SK-N-SH treated with all-trans-retinoic acid at 6 μM for 48 hours (cell line): Measurements from ENCODE around the gene ITM2B.

Experiments used
- ATAC-seq: fragments of 200-7000 bp; cut with Tn5 transposase; 3 replicates; pipeline ENCODE4 v1.9.1; 2020; ENCODE audit warnings: mild to moderate bottlenecking, moderate library complexity
- ARNTL ChIP-seq: fragments of 450-650 bp; formaldehyde crosslinking; IDR thresholded peaks from 2 replicates; pipeline ENCODE4 v1.5.0; 2020; ENCODE audit warnings: low read depth, mild to moderate bottlenecking, moderate library complexity, borderline replicate concordance
- BACH2 ChIP-seq: fragments of 250-450 bp; sonication (Bioruptor Pico); IDR thresholded peaks from 2 replicates; pipeline ENCODE4 v1.9.0; 2021; ENCODE audit warnings: mild to moderate bottlenecking, borderline replicate concordance
- CSDC2 ChIP-seq: fragments of 250-450 bp; sonication (Bioruptor Pico); IDR thresholded peaks from 2 replicates; pipeline ENCODE4 v1.5.0; 2020; ENCODE audit warnings: mild to moderate bottlenecking, moderate library complexity
- ESRRG ChIP-seq: fragments of 250-450 bp; sonication (Bioruptor Pico); IDR thresholded peaks from 2 replicates; pipeline ENCODE4 v1.6.1; 2021; ENCODE audit warnings: mild to moderate bottlenecking
- GLIS3 ChIP-seq: fragments of 250-450 bp; sonication (Bioruptor Pico); IDR thresholded peaks from 2 replicates; pipeline ENCODE4 v1.5.0; 2020; ENCODE audit warnings: mild to moderate bottlenecking, moderate library complexity
- ISL1 ChIP-seq: fragments of 250-450 bp; sonication (Bioruptor Pico); IDR thresholded peaks from 2 replicates; pipeline ENCODE4 v2.1.2; 2022; ENCODE audit warnings: mild to moderate bottlenecking, moderate library complexity
- OSR1 ChIP-seq: fragments of 250-450 bp; sonication (Bioruptor Pico); IDR thresholded peaks from 2 replicates; pipeline ENCODE4 v1.8.0; 2022; ENCODE audit warnings: moderate library complexity, mild to moderate bottlenecking, inconsistent platforms
- PPARA ChIP-seq: fragments of 250-450 bp; sonication (Bioruptor Pico); IDR thresholded peaks from 2 replicates; pipeline ENCODE4 v1.5.0; 2020; ENCODE audit warnings: mild to moderate bottlenecking, borderline replicate concordance
- RARB ChIP-seq: fragments of 250-450 bp; sonication (Bioruptor Pico); IDR thresholded peaks from 2 replicates; pipeline ENCODE4 v1.8.0; 2021; ENCODE audit warnings: mild to moderate bottlenecking, moderate library complexity
- SNAI2 ChIP-seq: fragments of 250-450 bp; sonication (Bioruptor Pico); IDR thresholded peaks from 2 replicates; pipeline ENCODE4 v1.5.0; 2020; ENCODE audit warnings: mild to moderate bottlenecking, moderate library complexity
- TOX ChIP-seq: fragments of 250-450 bp; sonication (Bioruptor Pico); IDR thresholded peaks from 2 replicates; pipeline ENCODE4 v1.8.0; 2021; ENCODE audit warnings: mild to moderate bottlenecking, moderate library complexity, borderline replicate concordance
- ZC3H10 ChIP-seq: fragments of 250-450 bp; sonication (Bioruptor Pico); IDR thresholded peaks from 2 replicates; pipeline ENCODE4 v1.5.1; 2021; ENCODE audit warnings: mild to moderate bottlenecking, moderate library complexity
- ZFP3 ChIP-seq: fragments of 250-450 bp; sonication (Bioruptor Pico); IDR thresholded peaks from 2 replicates; pipeline ENCODE4 v1.5.0; 2020; ENCODE audit warnings: mild to moderate bottlenecking, moderate library complexity
- ZNF565 ChIP-seq: fragments of 450-650 bp; formaldehyde crosslinking; conservative IDR thresholded peaks from 2 replicates; pipeline ENCODE4 v1.5.0; 2020; ENCODE audit warnings: low read depth, mild to moderate bottlenecking, moderate library complexity
- ZNF70 ChIP-seq: fragments of 450-650 bp; formaldehyde crosslinking; IDR thresholded peaks from 2 replicates; pipeline ENCODE4 v1.5.0; 2020; ENCODE audit warnings: mild to moderate bottlenecking, moderate library complexity
- ZNF8 ChIP-seq: fragments of 450-650 bp; formaldehyde crosslinking; IDR thresholded peaks from 2 replicates; pipeline ENCODE4 v1.5.0; 2020; ENCODE audit warnings: mild to moderate bottlenecking, moderate library complexity
- TF ChIP-seq, protein P1 (sequence below): fragments of 250-450 bp; sonication (Bioruptor Pico); IDR thresholded peaks from 2 replicates; pipeline ENCODE4 v1.5.0; 2020; ENCODE audit warnings: mild to moderate bottlenecking, moderate library complexity
- TF ChIP-seq, protein P2 (sequence below): fragments of 250-450 bp; sonication (Bioruptor Pico); IDR thresholded peaks from 2 replicates; pipeline ENCODE4 v1.8.0; 2021; ENCODE audit warnings: low read depth, mild to moderate bottlenecking, moderate library complexity, borderline replicate concordance
- TF ChIP-seq, protein P3 (sequence below): fragments of 250-450 bp; sonication (Bioruptor Pico); IDR thresholded peaks from 2 replicates; pipeline ENCODE4 v1.8.0; 2020; ENCODE audit warnings: mild to moderate bottlenecking, moderate library complexity, borderline replicate concordance
- TF ChIP-seq, protein P4 (sequence below): fragments of 250-450 bp; sonication (Bioruptor Pico); IDR thresholded peaks from 2 replicates; pipeline ENCODE4 v1.5.1; 2020; ENCODE audit warnings: low read depth, mild to moderate bottlenecking, moderate library complexity
- TF ChIP-seq, protein P5 (sequence below): fragments of 250-450 bp; sonication (Bioruptor Pico); IDR thresholded peaks from 2 replicates; pipeline ENCODE4 v1.5.1; 2021; ENCODE audit warnings: mild to moderate bottlenecking, moderate library complexity

The ITM2B gene

DNA sequence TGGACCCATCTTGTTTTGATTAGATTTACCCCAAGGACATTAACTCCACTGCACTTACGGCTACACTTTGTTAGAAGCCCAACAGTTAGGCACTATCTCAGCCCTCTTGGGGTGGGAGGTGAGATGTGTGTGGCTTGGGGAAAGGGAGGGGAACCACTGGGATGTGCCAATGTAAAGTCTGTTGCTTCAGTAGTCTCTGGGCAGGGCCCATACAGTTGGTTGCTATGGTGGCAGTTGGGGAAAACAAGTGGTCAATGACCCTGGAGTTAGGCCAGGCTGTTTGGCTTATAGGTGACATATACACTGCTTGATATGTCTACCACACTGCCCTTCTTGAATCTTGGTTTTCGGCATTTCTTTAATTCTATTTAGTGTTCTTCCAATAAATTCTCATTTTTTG is 61.6 kb downstream of the ITM2B start:
- ATAC-seq: no peak
- TF ChIP-seq RARB: no peak
- TF ChIP-seq, protein P1, sequence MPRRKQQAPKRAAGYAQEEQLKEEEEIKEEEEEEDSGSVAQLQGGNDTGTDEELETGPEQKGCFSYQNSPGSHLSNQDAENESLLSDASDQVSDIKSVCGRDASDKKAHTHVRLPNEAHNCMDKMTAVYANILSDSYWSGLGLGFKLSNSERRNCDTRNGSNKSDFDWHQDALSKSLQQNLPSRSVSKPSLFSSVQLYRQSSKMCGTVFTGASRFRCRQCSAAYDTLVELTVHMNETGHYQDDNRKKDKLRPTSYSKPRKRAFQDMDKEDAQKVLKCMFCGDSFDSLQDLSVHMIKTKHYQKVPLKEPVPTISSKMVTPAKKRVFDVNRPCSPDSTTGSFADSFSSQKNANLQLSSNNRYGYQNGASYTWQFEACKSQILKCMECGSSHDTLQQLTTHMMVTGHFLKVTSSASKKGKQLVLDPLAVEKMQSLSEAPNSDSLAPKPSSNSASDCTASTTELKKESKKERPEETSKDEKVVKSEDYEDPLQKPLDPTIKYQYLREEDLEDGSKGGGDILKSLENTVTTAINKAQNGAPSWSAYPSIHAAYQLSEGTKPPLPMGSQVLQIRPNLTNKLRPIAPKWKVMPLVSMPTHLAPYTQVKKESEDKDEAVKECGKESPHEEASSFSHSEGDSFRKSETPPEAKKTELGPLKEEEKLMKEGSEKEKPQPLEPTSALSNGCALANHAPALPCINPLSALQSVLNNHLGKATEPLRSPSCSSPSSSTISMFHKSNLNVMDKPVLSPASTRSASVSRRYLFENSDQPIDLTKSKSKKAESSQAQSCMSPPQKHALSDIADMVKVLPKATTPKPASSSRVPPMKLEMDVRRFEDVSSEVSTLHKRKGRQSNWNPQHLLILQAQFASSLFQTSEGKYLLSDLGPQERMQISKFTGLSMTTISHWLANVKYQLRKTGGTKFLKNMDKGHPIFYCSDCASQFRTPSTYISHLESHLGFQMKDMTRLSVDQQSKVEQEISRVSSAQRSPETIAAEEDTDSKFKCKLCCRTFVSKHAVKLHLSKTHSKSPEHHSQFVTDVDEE (CRISPR knock-in tag): no peak
- no peak for TF ChIP-seq SNAI2
- TF ChIP-seq ESRRG (CRISPR knock-in tag): no peak
- no peak for TF ChIP-seq PPARA (CRISPR knock-in tag)
- no peak for TF ChIP-seq ZC3H10 (CRISPR knock-in tag)
- TF ChIP-seq OSR1: no peak
- no peak for TF ChIP-seq TOX
- no peak for TF ChIP-seq BACH2 (CRISPR knock-in tag)
- TF ChIP-seq ZNF565 (CRISPR knock-in tag): no peak
- TF ChIP-seq, protein P2, sequence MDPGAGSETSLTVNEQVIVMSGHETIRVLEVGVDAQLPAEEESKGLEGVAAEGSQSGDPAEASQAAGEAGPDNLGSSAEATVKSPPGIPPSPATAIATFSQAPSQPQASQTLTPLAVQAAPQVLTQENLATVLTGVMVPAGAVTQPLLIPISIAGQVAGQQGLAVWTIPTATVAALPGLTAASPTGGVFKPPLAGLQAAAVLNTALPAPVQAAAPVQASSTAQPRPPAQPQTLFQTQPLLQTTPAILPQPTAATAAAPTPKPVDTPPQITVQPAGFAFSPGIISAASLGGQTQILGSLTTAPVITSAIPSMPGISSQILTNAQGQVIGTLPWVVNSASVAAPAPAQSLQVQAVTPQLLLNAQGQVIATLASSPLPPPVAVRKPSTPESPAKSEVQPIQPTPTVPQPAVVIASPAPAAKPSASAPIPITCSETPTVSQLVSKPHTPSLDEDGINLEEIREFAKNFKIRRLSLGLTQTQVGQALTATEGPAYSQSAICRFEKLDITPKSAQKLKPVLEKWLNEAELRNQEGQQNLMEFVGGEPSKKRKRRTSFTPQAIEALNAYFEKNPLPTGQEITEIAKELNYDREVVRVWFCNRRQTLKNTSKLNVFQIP (CRISPR knock-in tag): no peak
- no peak for TF ChIP-seq ZFP3 (CRISPR knock-in tag)
- TF ChIP-seq ZNF8 (CRISPR knock-in tag): no peak
- no peak for TF ChIP-seq ISL1
- TF ChIP-seq GLIS3 (CRISPR knock-in tag): no peak
- TF ChIP-seq, protein P3, sequence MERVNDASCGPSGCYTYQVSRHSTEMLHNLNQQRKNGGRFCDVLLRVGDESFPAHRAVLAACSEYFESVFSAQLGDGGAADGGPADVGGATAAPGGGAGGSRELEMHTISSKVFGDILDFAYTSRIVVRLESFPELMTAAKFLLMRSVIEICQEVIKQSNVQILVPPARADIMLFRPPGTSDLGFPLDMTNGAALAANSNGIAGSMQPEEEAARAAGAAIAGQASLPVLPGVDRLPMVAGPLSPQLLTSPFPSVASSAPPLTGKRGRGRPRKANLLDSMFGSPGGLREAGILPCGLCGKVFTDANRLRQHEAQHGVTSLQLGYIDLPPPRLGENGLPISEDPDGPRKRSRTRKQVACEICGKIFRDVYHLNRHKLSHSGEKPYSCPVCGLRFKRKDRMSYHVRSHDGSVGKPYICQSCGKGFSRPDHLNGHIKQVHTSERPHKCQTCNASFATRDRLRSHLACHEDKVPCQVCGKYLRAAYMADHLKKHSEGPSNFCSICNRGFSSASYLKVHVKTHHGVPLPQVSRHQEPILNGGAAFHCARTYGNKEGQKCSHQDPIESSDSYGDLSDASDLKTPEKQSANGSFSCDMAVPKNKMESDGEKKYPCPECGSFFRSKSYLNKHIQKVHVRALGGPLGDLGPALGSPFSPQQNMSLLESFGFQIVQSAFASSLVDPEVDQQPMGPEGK (CRISPR knock-in tag): no peak
- no peak for TF ChIP-seq ARNTL (CRISPR knock-in tag)
- no peak for TF ChIP-seq CSDC2 (CRISPR knock-in tag)
- TF ChIP-seq ZNF70 (CRISPR knock-in tag): no peak

DNA sequence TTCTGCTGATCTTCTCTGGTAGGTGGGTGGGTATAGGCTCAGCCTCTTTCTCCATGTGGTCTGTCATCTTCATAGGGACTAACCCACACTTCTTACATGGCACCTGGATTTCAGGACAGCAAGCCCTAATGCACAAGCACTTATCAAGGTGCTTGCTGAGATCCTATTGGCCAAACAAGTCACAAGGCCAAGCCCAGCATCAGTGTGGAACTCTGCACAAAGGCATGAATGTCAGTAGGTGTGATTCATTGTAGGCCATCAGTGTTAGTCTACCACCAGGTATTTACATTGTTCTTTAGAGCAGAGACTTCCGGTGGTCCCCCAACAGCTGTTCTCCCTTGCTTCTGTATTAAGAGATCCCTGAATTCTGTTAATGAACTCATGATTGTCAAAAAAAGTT is 62.3 kb downstream of the ITM2B start:
- TF ChIP-seq ZNF565 (CRISPR knock-in tag) (no peak), ZNF70 (CRISPR knock-in tag) (no peak), CSDC2 (CRISPR knock-in tag) (no peak), BACH2 (CRISPR knock-in tag) (no peak), PPARA (CRISPR knock-in tag) (no peak), ZC3H10 (CRISPR knock-in tag) (no peak), ZNF8 (CRISPR knock-in tag) (no peak), RARB (no peak), ZFP3 (CRISPR knock-in tag) (no peak), GLIS3 (CRISPR knock-in tag) (no peak)
- TF ChIP-seq, protein P2 (CRISPR knock-in tag): no peak
- TF ChIP-seq, protein P1 (CRISPR knock-in tag): no peak
- TF ChIP-seq, protein P4, sequence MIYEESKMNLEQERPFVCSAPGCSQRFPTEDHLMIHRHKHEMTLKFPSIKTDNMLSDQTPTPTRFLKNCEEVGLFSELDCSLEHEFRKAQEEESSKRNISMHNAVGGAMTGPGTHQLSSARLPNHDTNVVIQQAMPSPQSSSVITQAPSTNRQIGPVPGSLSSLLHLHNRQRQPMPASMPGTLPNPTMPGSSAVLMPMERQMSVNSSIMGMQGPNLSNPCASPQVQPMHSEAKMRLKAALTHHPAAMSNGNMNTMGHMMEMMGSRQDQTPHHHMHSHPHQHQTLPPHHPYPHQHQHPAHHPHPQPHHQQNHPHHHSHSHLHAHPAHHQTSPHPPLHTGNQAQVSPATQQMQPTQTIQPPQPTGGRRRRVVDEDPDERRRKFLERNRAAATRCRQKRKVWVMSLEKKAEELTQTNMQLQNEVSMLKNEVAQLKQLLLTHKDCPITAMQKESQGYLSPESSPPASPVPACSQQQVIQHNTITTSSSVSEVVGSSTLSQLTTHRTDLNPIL (CRISPR knock-in tag): no peak
- TF ChIP-seq, protein P5, sequence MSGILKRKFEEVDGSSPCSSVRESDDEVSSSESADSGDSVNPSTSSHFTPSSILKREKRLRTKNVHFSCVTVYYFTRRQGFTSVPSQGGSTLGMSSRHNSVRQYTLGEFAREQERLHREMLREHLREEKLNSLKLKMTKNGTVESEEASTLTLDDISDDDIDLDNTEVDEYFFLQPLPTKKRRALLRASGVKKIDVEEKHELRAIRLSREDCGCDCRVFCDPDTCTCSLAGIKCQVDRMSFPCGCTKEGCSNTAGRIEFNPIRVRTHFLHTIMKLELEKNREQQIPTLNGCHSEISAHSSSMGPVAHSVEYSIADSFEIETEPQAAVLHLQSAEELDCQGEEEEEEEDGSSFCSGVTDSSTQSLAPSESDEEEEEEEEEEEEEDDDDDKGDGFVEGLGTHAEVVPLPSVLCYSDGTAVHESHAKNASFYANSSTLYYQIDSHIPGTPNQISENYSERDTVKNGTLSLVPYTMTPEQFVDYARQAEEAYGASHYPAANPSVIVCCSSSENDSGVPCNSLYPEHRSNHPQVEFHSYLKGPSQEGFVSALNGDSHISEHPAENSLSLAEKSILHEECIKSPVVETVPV (CRISPR knock-in tag): no peak
- ATAC-seq: no peak
